Vagina (tissue), 2 donors: Measurements from ENCODE around the gene ADAMTS19.

Experiments
- CTCF ChIP-seq, 3 experiments: fragments of 450-650 bp in 2 of 3; fragments of 200-600 bp in 1 of 3; sonication (generic) in 1 of 3; IDR thresholded peaks; one replicate each; pipeline ENCODE4 v1.5.1; 2017 to 2019; ENCODE audit warnings: antibody characterized with exemption in 3 of 3, mild to moderate bottlenecking in 2 of 3, moderate library complexity in 2 of 3
- POLR2A ChIP-seq, 2 donors: fragments of 450-650 bp; IDR thresholded peaks; one replicate each; pipeline ENCODE4 v1.6.1; 2017; ENCODE audit warnings: antibody characterized with exemption in 2 of 2, mild to moderate bottlenecking in 2 of 2, moderate library complexity in 2 of 2
- POLR2AphosphoS5 ChIP-seq, 2 donors: sonication (generic); formaldehyde crosslinking; IDR thresholded peaks; one replicate each; pipeline ENCODE4 v1.9.0; 2017; ENCODE audit warnings: antibody characterized with exemption in 2 of 2, mild to moderate bottlenecking in 2 of 2, low read depth in 1 of 2; ENCODE audit not compliant: insufficient read depth in 1 of 2

- TF ChIP-seq CTCF (IDR thresholded peaks at IDR 0.05) = no peak
- no peak for TF ChIP-seq POLR2A (IDR thresholded peaks at IDR 0.05)
- no peak for TF ChIP-seq POLR2AphosphoS5 (IDR thresholded peaks at IDR 0.05; ENCODE audit: insufficient read depth in 1 of 2, low read depth in 1 of 2)
Observed at GRCh38 chr5:129766798-129767197, 306.7 kb downstream of the ADAMTS19 start.
